Mesothelial cell of epicardium (in vitro differentiated cells): ENCODE measurements around the gene ASPHD2. TPM values are rescaled to one million over a fixed set of nuclear protein-coding genes. Genes with fewer than 3 reads are reported as not detected.
A peak's percentile ranks its signal among the peaks of the same experiment; 100 is the strongest.

Source experiments
- DNase-seq, 2 experiments: peaks; one replicate each; pipeline ENCODE4 v3.0.0; 2021; ENCODE audit warnings: low spot score in 2 of 2; ENCODE audit not compliant: unreplicated experiment in 2 of 2
- H3K27ac Mint-ChIP-seq: 2 replicates; pipeline ENCODE4 v1.8.0; 2021; ENCODE audit warnings: mixed read lengths
- H3K27me3 Mint-ChIP-seq: 2 replicates; pipeline ENCODE4 v1.8.0; 2021; ENCODE audit warnings: low read depth, mixed read lengths
- H3K36me3 Mint-ChIP-seq: 2 replicates; pipeline ENCODE4 v1.8.0; 2021; ENCODE audit warnings: mixed read lengths
- H3K4me1 Mint-ChIP-seq: 2 replicates; pipeline ENCODE4 v1.8.0; 2021; ENCODE audit warnings: mixed read lengths
- H3K4me3 Mint-ChIP-seq: 2 replicates; pipeline ENCODE4 v1.8.0; 2021; ENCODE audit warnings: mild to moderate bottlenecking, moderate library complexity, mixed read lengths
- H3K9me3 Mint-ChIP-seq: 2 replicates; pipeline ENCODE4 v1.8.0; 2021; ENCODE audit warnings: mixed read lengths
- CTCF ChIP-seq: fragments of 200-600 bp; sonication (generic); IDR thresholded peaks from one replicate; pipeline ENCODE4 v1.5.0; 2021; ENCODE audit warnings: antibody characterized with exemption; ENCODE audit not compliant: unreplicated experiment
- total RNA-seq: library from RNA; stranded (reverse); gene quantifications from 3 replicates; pipeline ENCODE4 v1.2.1, GENCODE V29; 2021

ASPHD2 gene
- total RNA-seq, 1 donor from 2014 or later: 2.5 TPM

- Mint-ChIP-seq H3K27me3 (no peaks in the 10 kb centered on the region), H3K4me3 (peak overlapping the region; percentile 83), H3K27ac (peak overlapping the region; percentile 92), H3K9me3 (no peaks in the 10 kb centered on the region), H3K36me3 (peaks cover 11% of the 10 kb centered on the region), H3K4me1 (peaks cover 49% of the 10 kb centered on the region)
- no peak for DNase-seq
- no peak for TF ChIP-seq CTCF
These were observed 55.3 kb downstream of the ASPHD2 start for GRCh38 chr22:26484360-26484706.

- peak overlapping the region; percentile 24 for H3K4me3 Mint-ChIP-seq
- H3K4me1 Mint-ChIP-seq: peaks cover 42% of the 10 kb centered on the region
- H3K27ac Mint-ChIP-seq: peak overlapping the region; percentile 5
- peaks cover 12% of the 10 kb centered on the region for H3K36me3 Mint-ChIP-seq
- TF ChIP-seq CTCF: no peak
- no peak for DNase-seq
- no peaks in the 10 kb centered on the region for H3K9me3 Mint-ChIP-seq
- H3K27me3 Mint-ChIP-seq: no peaks in the 10 kb centered on the region
These were observed 56.0 kb downstream of the ASPHD2 start for GRCh38 chr22:26485013-26485412.

GRCh38 chr22:26485806-26486390 lies 56.8 kb downstream of the ASPHD2 start:
- H3K36me3 Mint-ChIP-seq: peaks cover 15% of the 10 kb centered on the region
- no peaks in the 10 kb centered on the region for H3K27me3 Mint-ChIP-seq
- no peaks in the 10 kb centered on the region for H3K9me3 Mint-ChIP-seq
- H3K4me3 Mint-ChIP-seq: peak overlapping the region; percentile 24
- TF ChIP-seq CTCF: no peak
- DNase-seq: no peak
- peaks cover 35% of the 10 kb centered on the region for H3K4me1 Mint-ChIP-seq
- H3K27ac Mint-ChIP-seq: peak overlapping the region; percentile 30

- no peak for DNase-seq
- no peak for TF ChIP-seq CTCF
- H3K4me3 Mint-ChIP-seq: no peak overlapping the region
- peaks cover 16% of the 10 kb centered on the region for H3K36me3 Mint-ChIP-seq
- peaks cover 30% of the 10 kb centered on the region for H3K4me1 Mint-ChIP-seq
- no peak overlapping the region for H3K27ac Mint-ChIP-seq
- no peaks in the 10 kb centered on the region for H3K27me3 Mint-ChIP-seq
- no peaks in the 10 kb centered on the region for H3K9me3 Mint-ChIP-seq
These were observed 57.3 kb downstream of the ASPHD2 start for GRCh38 chr22:26486394-26486793.

- no peak for DNase-seq
- no peaks in the 10 kb centered on the region for H3K9me3 Mint-ChIP-seq
- no peaks in the 10 kb centered on the region for H3K27me3 Mint-ChIP-seq
- TF ChIP-seq CTCF: no peak
- H3K4me3 Mint-ChIP-seq: no peak overlapping the region
- no peak overlapping the region for H3K27ac Mint-ChIP-seq
- H3K4me1 Mint-ChIP-seq: peaks cover 16% of the 10 kb centered on the region
- H3K36me3 Mint-ChIP-seq: peaks cover 22% of the 10 kb centered on the region
These were observed 58.9 kb downstream of the ASPHD2 start for GRCh38 chr22:26487996-26488395.
